Muscle layer of colon (tissue), 2 donors: Measurements from ENCODE around the gene HBM.
"Not testable (repeated sequence)": the region's sequence is repeated elsewhere in the genome, so short reads cannot be mapped to it uniquely, and the experiment has no call there.

Experiments used
- H3K27ac ChIP-seq: one replicate; pipeline ENCODE4 v1.7.0; 2013; ENCODE audit warnings: low read depth, mild to moderate bottlenecking, low read length, moderate library complexity
- H3K27me3 ChIP-seq, 2 donors: one replicate each; pipeline ENCODE4 v1.7.0; 2013; ENCODE audit warnings: low read length in 2 of 2, mild to moderate bottlenecking in 2 of 2; ENCODE audit not compliant: insufficient read depth in 2 of 2, control insufficient read depth in 1 of 2
- H3K36me3 ChIP-seq: one replicate; pipeline ENCODE4 v1.7.0; 2013; ENCODE audit warnings: mild to moderate bottlenecking, low read length; ENCODE audit not compliant: insufficient read depth
- H3K4me1 ChIP-seq: one replicate; pipeline ENCODE4 v1.7.0; 2013; ENCODE audit warnings: mild to moderate bottlenecking, low read length; ENCODE audit not compliant: insufficient read depth
- H3K4me3 ChIP-seq, 2 donors: one replicate each; pipeline ENCODE4 v1.7.0; 2013; ENCODE audit warnings: low read length in 2 of 2, low read depth in 1 of 2, mild to moderate bottlenecking in 1 of 2, moderate library complexity in 1 of 2
- H3K9ac ChIP-seq: one replicate; pipeline ENCODE4 v1.7.0; 2013; ENCODE audit warnings: low read length
- H3K9me3 ChIP-seq: one replicate; pipeline ENCODE4 v1.7.0; 2013; ENCODE audit warnings: mild to moderate bottlenecking, low read length
- donor health status: abdominal sarcoma.
- donor health status: Adenocarcinoma of cecum.

Gene HBM

GRCh38 chr16:193441-193840 lies 27.7 kb downstream of the HBM start:
- Histone ChIP-seq H3K36me3 (peaks cover 83% of the 10 kb centered on the region), H3K27me3 (no peaks in the 10 kb centered on the region), H3K4me3 (no peak overlapping the region), H3K4me1 (no peaks in the 10 kb centered on the region), H3K27ac (no peak overlapping the region), H3K9ac (no peak overlapping the region), H3K9me3 (no peaks in the 10 kb centered on the region)

DNA sequence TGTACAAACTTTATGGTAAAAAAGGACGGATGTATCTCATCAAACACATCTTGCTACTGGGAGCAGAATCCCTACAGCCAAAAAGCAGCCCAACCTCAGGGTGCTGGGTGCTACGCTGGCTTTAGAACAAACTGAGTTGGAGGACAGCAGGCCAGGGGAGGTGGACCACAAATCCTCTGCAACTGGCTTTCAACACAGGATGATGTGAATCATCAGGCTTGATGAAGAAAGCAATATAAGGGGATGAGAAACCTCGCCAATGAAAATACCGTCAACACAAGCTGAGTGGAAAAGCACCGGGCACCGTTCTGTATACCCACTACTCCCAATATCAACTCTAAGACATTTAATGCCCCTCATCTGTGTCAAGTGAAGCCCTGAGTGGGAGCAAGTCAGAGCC lies 28.7 kb downstream of the HBM start:
- Histone ChIP-seq H3K9ac (no peak overlapping the region), H3K27me3 (no peaks in the 10 kb centered on the region), H3K4me3 (no peak overlapping the region), H3K4me1 (no peaks in the 10 kb centered on the region), H3K36me3 (peaks cover 81% of the 10 kb centered on the region), H3K9me3 (no peaks in the 10 kb centered on the region), H3K27ac (no peak overlapping the region)

- Histone ChIP-seq H3K9ac (no peak overlapping the region), H3K27ac (no peak overlapping the region), H3K9me3 (no peaks in the 10 kb centered on the region), H3K4me1 (no peaks in the 10 kb centered on the region), H3K27me3 (no peaks in the 10 kb centered on the region), H3K4me3 (no peak overlapping the region), H3K36me3 (peaks cover 67% of the 10 kb centered on the region)
These were observed 34.6 kb downstream of the HBM start for GRCh38 chr16:200388-200787.

GRCh38 chr16:203246-203645 lies 37.5 kb downstream of the HBM start:
- Histone ChIP-seq H3K4me1 (no peaks in the 10 kb centered on the region), H3K27ac (no peak overlapping the region), H3K4me3 (no peak overlapping the region), H3K27me3 (no peaks in the 10 kb centered on the region), H3K9me3 (no peaks in the 10 kb centered on the region), H3K36me3 (peaks cover 62% of the 10 kb centered on the region), H3K9ac (no peak overlapping the region)

- not testable (repeated sequence) for H3K4me1 ChIP-seq, H3K4me3 ChIP-seq
- peaks cover 56% of the 10 kb centered on the region for H3K36me3 ChIP-seq
These were observed 38.3 kb downstream of the HBM start for GRCh38 chr16:204046-204445.

GRCh38 chr16:209359-209758 lies 43.6 kb downstream of the HBM start:
- H3K4me3 ChIP-seq, H3K27ac ChIP-seq, H3K4me1 ChIP-seq, H3K9me3 ChIP-seq, H3K27me3 ChIP-seq, H3K9ac ChIP-seq: not testable (repeated sequence)
- peaks cover 53% of the 10 kb centered on the region for H3K36me3 ChIP-seq

More at GRCh38 chr16:204046-204445, 38.3 kb downstream of the HBM start:
- H3K9ac ChIP-seq, H3K9me3 ChIP-seq, H3K27me3 ChIP-seq, H3K27ac ChIP-seq: not testable (repeated sequence)

DNA sequence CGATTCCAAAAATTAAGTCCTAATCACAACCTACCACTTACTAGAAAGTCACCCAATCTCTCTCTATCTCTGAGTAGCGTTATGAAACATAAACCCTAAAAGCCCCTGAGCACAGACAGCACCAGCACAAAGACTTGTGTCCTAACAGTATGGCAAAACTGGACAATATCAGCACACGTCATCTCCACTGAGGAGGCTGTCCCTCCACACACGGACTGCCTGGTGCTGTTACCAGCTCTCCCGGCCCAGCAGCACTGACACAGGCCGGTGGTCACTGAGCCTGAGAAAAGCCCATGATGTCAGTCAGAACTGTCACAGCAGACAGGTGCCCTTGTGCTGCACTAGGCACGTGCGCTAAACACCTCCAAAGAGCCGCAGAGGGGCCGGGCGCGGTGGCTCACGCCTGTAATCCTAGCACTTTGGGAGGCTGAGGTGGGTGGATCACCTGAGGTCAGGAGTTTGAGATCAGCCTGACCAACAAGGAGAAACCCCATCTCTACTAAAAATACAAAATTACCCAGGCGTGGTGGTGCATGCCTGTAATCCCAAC lies 45.9 kb downstream of the HBM start:
- not testable (repeated sequence) for H3K27ac ChIP-seq, H3K4me1 ChIP-seq, H3K27me3 ChIP-seq, H3K4me3 ChIP-seq, H3K9ac ChIP-seq, H3K9me3 ChIP-seq
- peaks cover 50% of the 10 kb centered on the region for H3K36me3 ChIP-seq

GRCh38 chr16:212999-213398 lies 47.2 kb downstream of the HBM start:
- Histone ChIP-seq H3K27ac (no peak overlapping the region), H3K27me3 (no peaks in the 10 kb centered on the region), H3K4me1 (no peaks in the 10 kb centered on the region), H3K4me3 (no peak overlapping the region), H3K9ac (no peak overlapping the region), H3K9me3 (no peaks in the 10 kb centered on the region), H3K36me3 (peaks cover 56% of the 10 kb centered on the region)
